ENCODE measurements around the gene ACLY.
"Not testable (repeated sequence)": the region's sequence is repeated elsewhere in the genome, so short reads cannot be mapped to it uniquely, and the experiment has no call there.

ACLY gene

DNA sequence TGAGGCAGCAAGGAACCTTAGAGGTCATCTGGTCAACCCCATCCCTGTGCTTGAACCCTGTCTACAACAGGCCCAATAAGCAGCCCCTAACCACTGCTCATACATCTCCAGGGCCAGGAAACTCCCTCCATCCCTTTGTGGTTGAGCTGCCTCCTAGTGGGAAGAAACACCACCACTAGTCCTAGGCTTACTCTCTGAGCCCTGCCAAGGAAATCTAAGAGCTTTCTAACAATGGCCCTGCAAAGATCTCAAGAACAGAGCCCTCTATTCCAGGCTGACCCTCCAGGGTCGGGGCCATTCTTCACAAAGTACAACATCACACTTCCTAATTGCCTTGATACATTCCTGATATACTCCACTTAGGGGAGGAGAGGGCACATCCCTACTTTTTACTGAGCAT lies 5.8 kb downstream of the ACLY start:
- no peak for DNase-seq (ENCODE audit: low read depth in 1 of 2, low spot score in 1 of 2)

- no peak for DNase-seq (ENCODE audit: low read depth in 1 of 2, low spot score in 1 of 2)
Measured at GRCh38 chr17:41910701-41911391, 7.9 kb downstream of the ACLY start.

DNA sequence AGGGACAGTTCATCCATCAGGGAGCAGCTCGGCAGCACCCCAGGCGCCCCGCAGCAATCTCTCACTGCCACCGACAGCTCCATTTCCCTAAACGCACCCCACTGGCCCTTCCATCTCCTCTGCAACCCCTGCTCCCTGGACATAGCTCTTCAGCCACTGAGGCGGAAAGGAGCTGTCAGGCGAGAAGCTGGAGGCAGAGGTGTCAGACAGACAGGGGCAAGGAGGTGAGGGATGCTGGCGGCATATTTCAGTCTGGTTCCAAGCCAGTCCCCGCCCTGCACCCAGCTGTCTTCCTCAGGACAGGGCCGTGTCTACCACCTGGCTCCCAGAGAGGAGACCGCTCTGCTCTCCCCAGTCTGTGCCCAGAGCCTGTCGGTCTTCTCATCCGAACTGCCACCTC lies 9.7 kb downstream of the ACLY start:
- DNase-seq (ENCODE audit: low read depth in 1 of 2, low spot score in 1 of 2): no peak

DNA sequence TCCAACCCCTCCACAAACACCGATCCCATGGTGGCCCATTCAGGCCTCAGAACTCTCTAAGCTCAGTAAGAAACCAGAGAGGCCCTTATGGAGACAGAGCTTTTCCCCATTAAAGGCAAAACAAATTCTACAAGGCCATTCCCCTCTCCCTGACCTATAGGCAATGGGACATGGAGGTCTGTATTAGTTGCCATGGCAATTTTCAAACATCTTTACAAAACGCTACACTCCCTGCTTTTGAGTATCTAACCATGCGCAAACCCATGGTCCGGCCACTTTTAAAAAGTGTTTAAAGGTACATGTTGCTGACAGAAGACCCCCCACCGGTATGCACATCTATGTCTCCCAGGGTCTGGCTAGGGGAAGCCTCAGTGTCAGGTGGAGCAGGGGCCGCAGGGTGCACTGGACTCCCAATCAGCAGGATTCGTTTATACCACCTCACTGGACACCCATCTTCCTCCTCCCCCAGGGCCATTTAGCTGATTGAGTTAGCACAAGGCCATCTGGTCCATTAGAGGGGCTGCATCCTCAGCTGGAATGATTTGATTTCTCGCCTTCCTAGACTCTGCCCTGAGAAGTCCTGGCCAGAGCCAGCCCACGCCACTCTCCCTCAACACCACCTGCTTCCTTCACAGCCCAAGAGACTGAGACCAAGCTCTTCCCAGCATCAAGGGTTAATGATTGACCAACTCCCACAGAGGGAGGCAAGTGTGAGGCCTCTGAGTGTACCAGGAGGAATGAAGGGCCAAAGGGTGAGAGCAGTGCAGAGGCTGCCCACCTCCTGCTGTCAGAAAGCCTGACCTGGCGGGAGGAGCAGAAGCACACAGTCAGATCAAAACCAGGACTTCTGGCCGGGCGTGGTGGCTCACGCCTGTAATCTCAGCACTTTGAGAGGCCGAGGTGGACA lies 10.9 kb downstream of the ACLY start:
- no peak for DNase-seq (ENCODE audit: low read depth in 1 of 2, low spot score in 1 of 2)

DNA sequence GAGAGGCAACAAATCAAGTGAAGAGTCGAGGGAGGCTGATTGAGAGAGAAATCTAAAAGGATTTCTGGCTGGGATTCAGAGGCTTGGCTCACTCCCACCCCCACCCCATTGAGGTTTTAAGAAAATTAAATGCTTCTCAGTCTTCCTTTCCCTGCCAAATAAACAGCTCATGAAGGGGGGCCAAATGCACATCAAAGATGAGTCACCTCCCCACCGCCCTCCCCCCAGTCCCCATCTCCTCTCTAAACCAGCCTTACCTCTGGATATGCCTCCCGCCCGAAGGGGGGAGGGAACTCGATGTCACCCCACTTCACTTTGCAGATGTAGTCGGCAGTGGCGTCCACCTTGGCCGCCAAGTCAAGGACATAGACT lies 11.6 kb downstream of the ACLY start:
- no peak for DNase-seq (ENCODE audit: low read depth in 1 of 2, low spot score in 1 of 2)

DNA sequence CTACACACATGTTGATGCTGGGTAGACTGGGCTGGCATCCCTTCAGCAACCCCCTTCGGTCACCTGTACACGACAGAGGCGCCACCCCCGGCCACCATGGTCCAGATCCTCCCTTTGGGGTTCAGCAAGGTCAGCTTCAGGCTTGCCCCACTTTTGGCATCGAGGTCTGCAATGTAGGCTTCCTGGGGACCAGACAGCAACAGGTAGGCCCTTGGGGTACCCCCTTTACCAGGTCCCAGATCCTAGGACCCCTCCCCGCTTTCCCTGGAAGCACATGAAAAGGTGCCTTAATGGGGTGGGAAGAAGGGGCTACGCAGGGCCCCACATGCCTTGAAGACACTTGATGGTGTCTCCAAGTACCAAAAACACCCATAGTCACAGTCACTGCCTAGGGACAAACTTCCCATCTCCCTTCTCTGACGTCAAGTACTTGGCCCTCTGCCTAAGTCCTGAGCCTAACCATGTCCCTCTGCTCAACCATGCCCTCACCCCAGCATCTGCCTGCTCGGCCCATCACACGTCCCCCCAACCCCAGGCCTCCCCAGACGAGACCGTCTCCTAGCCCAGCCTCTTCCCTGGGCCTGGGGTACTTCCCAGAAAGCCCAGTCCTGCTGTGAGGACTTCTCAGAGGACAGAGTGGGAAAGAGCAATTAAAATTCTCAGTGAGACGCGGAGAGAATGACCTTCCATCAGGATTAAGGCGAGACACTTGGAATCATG lies 12.1 kb downstream of the ACLY start:
- no peak for DNase-seq (ENCODE audit: low read depth in 1 of 2, low spot score in 1 of 2)

DNA sequence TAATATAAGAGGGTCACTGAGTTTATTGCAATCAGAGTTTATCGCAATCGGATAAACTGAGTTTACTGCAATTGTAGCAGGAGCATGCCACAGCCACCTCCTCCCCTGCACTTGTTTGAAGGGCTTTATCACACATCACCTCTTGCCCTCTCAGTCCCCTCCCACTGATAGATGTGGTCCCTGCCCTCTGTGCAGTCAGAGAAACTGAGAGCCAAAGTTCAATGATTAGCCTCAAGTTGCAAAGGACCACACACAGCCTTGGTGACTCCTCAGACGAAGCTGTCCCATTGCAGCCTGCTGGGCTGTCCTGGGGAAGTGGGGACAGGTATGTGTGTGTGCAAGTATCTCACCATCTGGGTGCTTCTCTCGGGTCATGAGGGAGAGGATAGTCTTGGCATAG lies 13.6 kb downstream of the ACLY start:
- no peak for DNase-seq (ENCODE audit: low read depth in 1 of 2, low spot score in 1 of 2)

DNA sequence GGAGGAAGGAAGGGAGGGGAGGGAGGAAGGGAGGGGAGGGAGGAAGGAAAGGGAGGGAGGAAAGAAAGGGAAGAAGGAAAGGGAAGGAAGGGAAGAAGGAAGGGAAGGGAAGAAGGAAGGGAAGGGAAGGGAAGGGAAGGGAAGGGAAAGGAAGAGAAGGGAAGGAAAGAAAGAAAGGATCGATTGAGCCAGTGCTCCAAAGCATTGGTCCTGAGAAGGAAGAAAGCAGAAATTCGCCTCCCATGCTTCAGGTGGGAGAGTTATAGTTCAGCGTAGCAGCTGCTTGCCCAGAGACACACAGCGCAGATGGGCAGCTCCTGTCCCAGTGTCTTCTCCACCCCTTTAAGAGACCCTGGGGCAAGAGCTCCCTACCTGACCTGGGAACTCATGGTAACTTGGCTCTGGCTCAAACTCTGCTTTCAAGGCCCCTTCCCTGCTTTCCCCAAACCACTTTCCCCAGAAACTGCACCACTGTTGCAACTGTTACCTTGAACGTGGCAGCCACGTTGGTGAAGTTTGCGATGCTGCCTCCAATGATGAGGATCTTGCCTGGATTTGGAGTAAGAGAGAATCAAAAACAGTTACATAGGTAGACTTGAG lies 14.4 kb downstream of the ACLY start:
- no peak for DNase-seq (ENCODE audit: low read depth in 1 of 2, low spot score in 1 of 2)

GRCh38 chr17:41901646-41902045 lies 17.1 kb downstream of the ACLY start:
- DNase-seq (ENCODE audit: low read depth in 1 of 2, low spot score in 1 of 2): no peak

DNA sequence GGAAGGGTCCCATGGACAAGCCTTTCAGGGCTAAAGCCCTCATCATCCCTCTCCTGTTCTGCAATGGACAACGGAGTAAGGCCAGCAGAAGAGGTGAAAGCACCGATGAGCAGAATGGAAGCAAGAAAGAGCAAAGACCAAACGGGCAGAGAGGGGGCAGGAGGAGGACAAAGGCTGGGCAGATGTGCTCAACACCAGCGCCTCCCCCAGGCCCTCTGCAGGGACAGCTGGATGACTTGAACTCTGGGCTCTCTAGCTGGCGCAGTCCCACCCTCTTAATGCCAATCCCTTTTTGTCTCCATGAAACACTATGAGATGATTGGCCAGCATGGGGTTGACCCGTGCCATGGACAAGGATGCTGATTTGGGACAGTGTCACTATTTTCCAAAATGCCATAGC lies 22.0 kb downstream of the ACLY start:
- DNase-seq (ENCODE audit: low read depth in 1 of 2, low spot score in 1 of 2): no peak

- DNase-seq (ENCODE audit: low read depth in 1 of 2, low spot score in 1 of 2): no peak
Measured at GRCh38 chr17:41895617-41896016, 23.1 kb downstream of the ACLY start.

GRCh38 chr17:41894791-41895331 lies 23.9 kb downstream of the ACLY start:
- DNase-seq (ENCODE audit: low read depth in 1 of 2, low spot score in 1 of 2): no peak

DNA sequence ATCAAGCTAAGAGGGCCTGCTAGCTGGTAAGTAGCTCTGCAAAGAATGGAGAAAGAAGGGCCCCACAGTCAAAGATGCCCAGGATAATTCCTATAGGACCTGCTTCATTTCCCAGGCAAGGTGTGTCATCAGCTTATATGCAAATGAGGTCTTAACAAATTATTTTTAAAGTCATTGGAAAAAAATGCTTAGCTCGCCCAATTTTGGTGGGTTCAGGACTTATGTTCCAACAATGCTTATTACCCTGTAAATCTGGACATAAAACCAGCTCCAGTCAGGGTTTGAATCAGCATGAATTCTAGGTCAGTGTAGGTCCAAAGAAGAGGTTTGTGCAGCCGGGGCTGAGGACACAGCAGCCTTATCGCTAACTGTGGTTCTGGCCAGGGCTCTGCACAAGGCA lies 25.4 kb downstream of the ACLY start:
- no peak for DNase-seq (ENCODE audit: low read depth in 1 of 2, low spot score in 1 of 2)

- DNase-seq (ENCODE audit: low read depth in 1 of 2, low spot score in 1 of 2): no peak
Measured at GRCh38 chr17:41892021-41892376, 26.8 kb downstream of the ACLY start.

DNA sequence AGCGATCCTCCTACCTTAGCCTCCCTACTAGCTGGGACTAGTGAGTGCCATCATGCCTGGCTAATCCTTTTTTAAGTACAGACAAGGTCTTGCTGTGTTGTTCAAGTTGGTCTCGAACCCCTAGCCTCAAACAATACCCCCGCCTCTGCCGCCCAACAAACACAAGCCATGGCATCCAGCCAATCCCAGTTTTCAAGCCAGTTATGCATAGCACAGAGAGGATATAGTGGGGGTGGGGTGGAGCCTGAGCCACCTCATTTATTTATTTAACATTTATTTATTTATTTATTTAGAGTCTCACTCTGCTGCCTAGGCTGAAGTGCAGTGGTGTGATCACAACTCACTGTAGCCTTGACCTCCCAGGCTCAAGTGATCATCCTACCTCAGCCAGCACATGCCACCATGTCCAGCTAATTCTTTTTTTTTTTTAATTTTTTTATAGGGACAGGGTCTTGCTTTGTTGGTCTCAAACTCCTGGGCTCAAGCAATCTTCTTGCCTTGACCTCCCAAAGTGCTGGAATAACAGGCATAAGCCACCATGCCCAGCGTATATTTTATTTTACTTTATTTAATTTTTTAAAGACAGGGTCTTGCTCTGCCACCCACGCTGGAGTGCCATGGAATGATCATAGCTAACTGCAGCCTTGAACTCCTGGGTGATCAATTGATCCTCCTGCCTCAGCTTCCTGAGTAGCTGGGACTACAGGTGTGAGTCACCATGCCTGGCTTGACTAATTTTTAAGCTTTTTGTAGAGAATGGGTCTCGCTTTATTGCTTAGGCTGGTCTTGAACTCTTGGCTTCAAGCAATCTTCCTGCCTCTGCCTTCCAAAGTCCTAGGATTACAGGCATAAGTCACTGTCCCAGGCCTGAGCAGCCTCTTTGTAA lies 27.4 kb downstream of the ACLY start:
- DNase-seq (ENCODE audit: low read depth in 1 of 2, low spot score in 1 of 2): no peak

- no peak for DNase-seq (ENCODE audit: low read depth in 1 of 2, low spot score in 1 of 2)
Measured at GRCh38 chr17:41888332-41888965, 30.3 kb downstream of the ACLY start.

- DNase-seq (ENCODE audit: low read depth in 1 of 2, low spot score in 1 of 2): no peak
Measured at GRCh38 chr17:41885733-41886132, 33.0 kb downstream of the ACLY start.

DNA sequence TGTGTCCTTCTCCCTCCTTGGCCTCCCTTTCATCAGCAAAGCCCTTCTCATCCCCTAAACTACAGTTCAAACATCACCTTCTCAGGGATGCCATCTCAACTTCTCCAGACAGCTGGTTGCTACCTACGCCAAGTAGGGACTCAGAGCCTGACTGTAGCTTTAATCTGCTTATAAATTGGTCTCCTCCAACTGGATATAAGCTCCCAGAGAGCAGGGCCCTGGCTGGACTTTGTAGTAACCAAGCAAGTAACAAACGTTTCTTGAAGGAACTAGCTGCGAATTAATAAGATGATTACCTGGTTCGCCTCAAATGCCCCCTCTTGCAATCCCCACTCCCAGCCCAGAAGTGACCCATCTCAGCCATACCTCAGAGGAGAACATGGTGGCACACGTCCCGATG lies 36.0 kb downstream of the ACLY start:
- no peak for DNase-seq (ENCODE audit: low read depth in 1 of 2, low spot score in 1 of 2)

- DNase-seq (ENCODE audit: low read depth in 1 of 2, low spot score in 1 of 2): no peak
Measured at GRCh38 chr17:41880130-41880529, 38.6 kb downstream of the ACLY start.

- DNase-seq (ENCODE audit: low read depth in 1 of 2, low spot score in 1 of 2): not testable (repeated sequence)
Measured at GRCh38 chr17:41874293-41874670, 44.5 kb downstream of the ACLY start.

Data from activated CD4-positive, alpha-beta T cell treated with anti-CD3 and anti-CD28 coated beads, Interleukin-2, amount 50 U/mL, for 24 hours (primary cell).